HG02870 (cell line): ENCODE data around the gene DCAF15.
"Not testable (repeated sequence)": the region's sequence is repeated elsewhere in the genome, so short reads cannot be mapped to it uniquely, and the experiment has no call there.

Experiments
- ATAC-seq: cut with Tn5 transposase; IDR thresholded peaks from one replicate; pipeline ENCODE4 v1.9.1; 2021; ENCODE audit warnings: mild to moderate bottlenecking, moderate library complexity; ENCODE audit not compliant: unreplicated experiment

The DCAF15 gene, protein sequence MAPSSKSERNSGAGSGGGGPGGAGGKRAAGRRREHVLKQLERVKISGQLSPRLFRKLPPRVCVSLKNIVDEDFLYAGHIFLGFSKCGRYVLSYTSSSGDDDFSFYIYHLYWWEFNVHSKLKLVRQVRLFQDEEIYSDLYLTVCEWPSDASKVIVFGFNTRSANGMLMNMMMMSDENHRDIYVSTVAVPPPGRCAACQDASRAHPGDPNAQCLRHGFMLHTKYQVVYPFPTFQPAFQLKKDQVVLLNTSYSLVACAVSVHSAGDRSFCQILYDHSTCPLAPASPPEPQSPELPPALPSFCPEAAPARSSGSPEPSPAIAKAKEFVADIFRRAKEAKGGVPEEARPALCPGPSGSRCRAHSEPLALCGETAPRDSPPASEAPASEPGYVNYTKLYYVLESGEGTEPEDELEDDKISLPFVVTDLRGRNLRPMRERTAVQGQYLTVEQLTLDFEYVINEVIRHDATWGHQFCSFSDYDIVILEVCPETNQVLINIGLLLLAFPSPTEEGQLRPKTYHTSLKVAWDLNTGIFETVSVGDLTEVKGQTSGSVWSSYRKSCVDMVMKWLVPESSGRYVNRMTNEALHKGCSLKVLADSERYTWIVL

DNA sequence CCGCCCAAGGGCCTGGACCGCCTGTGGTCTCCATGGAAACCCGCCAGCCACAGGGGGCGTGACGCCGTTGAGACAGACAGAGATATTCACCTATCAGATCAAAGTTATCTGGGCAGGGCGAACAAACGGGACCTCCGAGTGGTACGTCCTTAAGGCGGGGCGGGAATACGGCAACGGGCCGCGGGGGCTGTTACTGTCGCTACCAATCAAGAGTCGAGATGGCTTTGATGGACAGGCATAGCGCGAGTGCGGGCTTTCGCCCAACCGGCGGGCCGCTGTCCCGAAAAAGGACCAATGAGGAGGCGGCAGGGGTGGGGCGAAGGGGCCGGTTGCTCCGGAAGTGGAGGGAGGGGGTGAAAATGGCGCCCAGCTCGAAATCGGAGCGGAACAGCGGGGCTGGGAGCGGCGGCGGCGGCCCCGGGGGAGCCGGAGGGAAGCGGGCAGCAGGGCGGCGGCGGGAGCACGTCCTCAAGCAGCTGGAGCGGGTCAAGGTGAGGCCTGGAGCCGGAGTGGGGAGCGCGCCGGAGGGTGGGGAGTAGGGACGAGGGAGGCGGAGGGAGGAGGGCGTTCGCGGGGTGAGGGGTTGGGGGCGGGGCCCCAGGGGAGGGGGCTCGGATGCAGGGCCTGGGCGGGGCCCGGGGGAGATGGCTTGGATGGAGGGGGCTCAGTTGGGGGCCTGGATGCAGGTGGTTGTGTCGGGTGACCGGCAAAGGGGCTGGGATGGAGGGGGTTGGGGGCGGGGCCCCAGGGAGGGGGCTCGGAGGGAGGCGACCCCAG is at the start of gene DCAF15:
TSS of gene DCAF15 (plus strand) at position 356 of the 777 bp plus-strand sequence. CDS start at position 360, 4 bp downstream.
- ATAC-seq, result peak; percentile 99

DNA sequence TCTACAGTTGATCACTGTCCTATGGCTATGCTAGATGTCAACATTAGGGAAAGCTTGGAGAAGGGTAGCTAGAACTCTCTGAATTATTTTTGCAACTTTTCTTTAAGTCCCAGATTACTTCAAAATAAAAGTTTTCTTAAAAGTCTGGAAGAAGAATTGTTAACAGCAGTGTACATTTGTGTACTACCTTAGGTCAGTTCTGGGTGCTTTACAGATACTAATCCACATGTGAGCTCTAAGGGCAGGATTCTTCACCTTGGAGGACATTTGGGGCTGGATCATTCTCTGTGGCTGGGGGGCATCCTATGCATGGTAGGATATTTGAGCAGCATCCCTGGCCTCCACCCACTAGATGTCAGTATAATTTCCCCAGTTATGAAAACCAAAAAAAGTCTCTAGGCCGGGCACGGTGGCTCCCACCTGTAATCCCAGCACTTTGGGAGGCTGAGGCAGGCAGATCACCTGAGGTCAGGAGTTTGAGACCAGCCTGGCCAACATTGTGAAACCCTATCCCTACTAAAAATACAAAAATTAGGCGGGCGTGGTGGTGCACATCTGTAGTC is 49.2 kb upstream of the DCAF15 start:
- no peak for ATAC-seq

DNA sequence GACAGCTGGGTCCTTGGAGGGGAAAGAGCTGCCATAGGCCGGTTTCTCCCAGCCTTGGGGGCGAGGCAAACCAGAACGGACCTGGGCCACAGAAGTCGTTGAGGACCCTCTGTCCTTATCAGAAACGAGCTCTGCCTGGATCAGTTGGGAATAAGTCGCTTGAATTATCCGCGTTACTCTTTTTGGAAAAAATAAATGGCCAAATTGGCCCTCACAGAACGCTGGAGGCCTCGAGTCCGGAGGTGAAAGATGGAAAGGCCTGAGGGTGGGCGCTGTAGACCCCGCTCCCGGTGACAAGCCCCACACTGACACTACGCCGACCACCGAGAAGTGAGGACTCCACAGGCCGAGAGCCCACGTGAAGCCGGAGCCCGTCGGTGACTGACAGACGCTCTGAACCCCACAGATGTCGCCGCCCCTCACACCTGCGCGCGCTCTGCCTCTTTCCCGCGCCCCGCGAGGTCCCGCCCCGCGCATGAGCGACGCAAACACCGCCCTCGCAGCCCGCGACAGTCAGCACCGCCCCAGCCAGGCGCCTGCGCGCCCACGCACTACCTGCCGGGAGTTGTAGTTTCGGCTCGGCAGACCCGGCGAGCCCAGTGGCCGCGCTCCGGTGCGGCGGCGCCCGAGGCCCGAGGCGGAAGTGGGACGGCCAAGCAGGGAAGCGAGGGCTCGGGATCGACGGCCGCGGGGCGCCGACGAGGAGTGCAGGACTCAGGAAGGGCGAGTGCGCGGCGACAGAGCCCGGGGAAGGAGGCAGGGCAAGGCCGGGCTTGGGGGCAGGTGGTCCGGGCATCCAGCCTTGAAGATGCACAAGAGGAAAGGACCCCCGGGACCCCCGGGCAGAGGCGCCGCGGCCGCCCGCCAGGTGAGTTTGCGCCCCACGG is 46.4 kb upstream of the DCAF15 start, which contains the start of the genes BRME1 and CC2D1A:
TSS of gene BRME1 (minus strand) at position 484 of the 887 bp plus-strand sequence. CDS start 1,225 bp downstream, outside the sequence.
TSS of gene CC2D1A (plus strand) at position 568 of the 887 bp plus-strand sequence. CDS start at position 809, 241 bp downstream.
- ATAC-seq, result peak; percentile 77

DNA sequence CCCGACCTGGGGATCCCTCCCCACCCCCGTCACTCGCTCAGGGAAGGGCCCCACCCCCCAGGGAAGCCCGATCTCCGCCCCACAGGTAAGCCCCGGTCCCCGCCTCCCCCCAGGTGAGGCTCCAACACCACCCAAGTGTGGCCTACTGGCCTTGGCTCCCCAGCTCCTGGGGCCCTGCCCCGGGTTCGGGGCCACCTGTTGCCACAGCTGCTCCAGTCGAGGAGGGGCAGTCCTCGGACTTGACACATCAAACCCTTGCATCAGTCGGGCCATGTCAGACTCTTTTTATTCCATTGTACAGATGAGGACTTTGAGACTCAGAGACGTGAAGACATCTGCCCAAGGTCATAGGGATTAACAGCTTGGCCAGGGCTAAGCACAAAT is 45.8 kb upstream of the DCAF15 start:
- peak; percentile 11 for ATAC-seq

DNA sequence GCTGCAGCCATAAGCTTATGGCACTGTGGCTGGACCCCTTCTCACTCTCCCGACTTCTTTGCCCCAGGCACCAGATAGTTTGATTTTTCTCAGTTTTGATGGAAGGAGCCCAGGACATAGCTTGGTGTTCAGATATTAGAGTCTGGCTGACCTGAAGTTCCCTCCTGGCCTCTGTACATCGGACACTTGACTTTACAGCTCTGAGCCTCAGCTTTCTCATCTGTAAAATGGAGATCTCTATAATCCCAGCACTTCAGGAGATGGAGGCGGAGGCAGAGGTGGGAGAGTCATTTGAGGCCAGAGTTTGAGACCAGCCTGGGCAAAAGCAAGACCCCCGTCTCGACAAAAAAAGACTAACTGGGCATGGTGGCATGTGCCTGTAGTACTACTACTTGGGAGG is 45.4 kb upstream of the DCAF15 start:
- ATAC-seq, result no peak

DNA sequence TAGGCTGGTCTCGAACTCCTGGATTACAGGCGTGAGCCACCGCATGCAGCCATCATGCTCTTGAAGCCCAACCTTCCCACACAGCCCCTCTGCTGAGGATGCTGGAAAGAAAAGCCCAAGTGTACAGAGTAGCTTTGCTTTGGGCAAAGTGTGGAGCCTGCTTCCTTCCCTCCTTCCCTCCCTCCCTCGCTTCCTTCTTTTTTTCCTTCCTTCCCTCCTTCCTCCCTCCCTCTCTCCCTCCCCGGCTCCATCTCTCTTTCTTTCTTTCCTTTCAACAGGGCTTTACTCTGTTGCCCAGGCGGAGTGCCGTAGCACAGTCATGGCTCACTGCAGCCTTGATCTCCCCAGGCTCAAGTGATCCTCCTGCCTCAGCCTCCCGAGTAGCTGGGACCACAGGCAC is 43.6 kb upstream of the DCAF15 start:
- ATAC-seq, result no peak

DNA sequence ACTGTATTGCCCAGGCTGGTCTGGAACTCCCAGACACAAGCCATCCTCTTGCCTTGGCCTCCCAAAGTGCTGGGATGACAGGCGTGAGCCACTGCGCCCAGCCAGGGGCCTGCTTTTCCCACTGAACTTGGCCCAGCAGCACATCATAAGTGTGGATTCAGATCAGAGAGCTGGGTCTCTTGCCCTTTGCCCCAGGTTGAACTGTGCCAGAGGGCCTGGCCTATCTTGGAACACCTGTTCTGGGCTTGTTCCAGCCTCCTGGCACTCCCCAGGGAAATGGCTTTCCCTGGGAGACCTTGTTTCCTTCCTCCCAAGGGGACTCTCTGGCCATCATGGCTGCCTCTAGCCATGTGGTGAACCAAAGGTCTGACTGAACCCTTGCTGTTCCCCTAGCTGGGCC is 42.9 kb upstream of the DCAF15 start:
- ATAC-seq, result no peak

DNA sequence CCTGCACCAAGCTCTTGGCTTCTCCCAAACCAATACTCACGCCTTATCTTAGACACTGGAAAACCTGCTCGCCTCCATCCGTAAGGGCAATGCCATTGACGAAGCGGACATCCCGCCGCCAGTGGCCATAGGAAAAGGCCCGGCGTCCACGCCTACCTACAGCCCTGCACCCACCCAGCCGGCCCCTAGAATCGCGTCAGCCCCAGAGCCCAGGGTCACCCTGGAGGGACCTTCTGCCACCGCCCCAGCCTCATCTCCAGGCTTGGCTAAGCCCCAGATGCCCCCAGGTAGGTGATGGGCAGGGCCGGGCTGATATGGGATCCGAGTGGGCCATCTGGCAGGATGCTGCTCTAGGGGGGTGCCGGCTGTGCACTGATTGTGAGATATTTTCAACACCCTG is 39.0 kb upstream of the DCAF15 start:
- no peak for ATAC-seq

DNA sequence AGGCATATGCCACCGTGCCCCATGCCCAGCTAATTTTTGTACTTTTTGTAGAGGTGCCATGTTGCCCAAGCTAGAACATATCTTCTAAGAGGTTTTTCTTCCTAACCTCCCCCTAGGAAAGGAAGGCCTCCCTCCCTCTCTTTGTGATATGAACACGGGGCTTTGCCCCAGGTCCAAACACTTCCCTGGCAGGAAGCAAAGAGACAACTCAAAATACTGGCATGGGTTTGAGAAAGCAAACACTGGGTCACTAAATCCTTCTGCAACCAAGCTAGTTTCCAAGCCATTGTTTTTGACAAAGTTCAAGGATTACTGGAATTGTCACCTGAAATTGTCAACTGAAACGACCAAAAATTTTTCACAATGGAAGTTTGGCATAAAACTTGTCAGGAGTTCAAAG is 37.5 kb upstream of the DCAF15 start:
- no peak for ATAC-seq

DNA sequence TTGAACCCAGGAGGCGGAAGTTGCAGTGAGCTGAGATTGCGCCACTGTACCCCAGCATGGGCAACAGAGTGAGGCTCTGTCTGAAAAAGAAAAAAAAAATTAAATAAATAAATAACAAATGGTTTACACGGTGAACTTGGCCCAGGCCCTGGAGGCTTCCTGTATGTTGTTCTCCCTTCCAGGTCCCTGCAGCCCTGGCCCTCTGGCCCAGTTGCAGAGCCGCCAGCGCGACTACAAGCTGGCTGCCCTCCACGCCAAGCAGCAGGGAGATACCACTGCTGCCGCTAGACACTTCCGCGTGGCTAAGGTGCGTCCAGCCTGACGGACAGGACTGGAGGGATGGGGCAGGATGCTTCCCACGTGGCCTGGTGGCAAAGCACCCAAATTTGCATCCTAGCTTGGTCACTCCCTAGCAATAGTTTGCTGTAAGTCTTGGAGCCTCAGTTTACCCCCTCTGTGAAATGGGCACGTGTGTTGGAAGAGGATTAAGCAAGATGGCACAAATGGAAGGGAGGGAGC is 34.4 kb upstream of the DCAF15 start:
- ATAC-seq, result no peak

DNA sequence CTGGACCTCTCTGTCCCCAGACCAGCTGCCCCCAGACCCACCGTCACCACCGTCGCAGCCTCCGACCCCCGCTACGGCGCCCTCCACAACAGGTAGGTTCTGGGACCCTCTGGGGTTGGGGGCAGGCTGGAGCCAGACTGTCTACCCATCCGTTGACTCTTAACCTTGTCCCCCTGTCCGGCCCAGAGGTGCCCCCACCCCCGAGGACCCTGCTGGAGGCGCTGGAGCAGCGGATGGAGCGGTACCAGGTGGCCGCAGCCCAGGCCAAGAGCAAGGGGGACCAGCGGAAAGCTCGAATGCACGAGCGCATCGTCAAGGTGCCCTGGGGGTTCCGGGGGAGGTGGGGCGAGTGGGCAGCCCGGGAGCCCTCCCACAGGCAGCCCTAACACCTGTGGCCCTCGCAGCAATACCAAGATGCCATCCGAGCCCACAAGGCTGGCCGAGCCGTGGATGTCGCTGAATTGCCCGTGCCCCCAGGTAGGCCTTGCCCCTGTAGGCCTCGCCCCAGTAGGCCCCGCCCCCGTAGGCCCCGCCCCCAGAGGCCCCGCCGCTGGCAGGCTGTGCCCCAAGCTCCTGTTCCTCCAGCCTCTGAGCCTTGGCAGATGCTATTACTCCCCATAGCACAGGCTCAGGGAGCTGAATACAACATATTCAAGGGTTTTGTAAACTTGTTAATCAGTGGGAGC is 33.4 kb upstream of the DCAF15 start:
- no peak for ATAC-seq

DNA sequence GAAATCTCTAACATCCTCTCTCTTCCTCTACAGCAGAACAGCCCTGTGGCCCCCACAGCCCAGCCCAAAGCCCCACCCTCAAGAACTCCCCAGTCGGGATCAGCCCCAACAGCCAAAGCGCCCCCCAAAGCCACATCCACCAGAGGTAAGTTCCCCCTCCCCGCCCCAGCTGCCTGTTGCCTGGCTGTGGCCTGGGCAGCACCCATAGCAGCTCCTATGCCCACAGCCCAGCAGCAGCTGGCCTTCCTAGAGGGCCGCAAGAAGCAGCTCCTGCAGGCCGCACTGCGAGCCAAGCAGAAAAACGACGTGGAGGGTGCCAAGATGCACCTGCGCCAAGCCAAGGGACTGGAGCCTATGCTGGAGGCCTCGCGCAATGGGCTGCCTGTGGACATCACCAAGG is 31.8 kb upstream of the DCAF15 start:
- ATAC-seq, result no peak

DNA sequence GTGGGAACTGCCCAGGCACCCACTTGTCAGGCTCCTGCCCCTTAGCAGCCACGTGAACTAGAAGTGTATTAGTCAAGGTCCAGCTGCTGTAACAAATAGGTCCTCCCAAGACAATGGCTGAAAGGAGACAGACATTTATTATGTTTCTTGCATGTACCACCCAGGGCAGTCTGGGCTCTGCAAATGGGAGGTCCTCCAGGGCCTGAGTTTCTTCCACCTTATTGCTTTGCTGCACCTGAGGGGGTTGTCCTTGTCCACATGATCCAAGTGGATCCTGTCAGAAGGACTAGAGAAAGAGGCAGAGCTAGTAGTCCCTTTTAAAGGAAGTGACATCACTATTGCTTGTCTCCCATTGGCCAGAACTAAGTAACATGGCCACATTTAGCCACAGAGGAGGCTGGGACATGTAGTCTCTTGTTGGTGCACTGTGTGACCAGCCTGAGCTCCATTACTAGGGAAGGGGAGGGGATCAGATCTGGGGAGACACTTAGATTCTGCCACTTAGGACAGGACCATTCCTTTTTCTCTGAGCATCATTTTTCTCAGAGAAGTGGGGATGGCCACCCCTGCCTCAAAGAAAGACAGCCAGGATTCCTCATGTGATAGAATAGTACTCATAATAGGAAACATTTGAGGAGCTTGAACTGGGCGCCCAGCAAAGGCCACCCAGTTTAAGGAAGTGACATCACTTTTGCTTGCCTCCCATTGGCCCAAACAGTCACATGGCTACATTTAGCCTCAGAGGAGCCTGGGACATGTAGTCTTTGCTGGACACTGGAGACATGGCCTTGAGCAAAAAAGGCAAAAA is 31.2 kb upstream of the DCAF15 start:
- ATAC-seq, result no peak

DNA sequence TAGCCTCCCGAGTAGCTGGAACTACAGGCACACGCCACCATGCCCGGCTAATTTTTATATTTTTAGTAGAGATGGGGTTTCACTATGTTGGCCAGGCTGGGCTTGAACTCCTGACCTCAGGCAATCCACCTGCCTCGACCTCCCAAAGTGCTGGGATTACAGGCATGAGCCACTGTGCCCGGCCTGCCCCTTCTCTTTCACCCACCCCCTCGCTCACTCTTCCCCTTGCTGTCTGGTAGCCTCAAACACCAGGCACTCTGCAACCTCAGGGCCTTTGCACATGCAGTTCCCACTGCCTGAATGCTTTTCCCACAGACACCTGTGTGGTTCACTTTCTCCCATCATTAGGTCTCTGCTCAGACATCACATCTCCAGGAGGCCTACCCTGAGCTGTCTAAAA is 30.2 kb upstream of the DCAF15 start:
- not testable (repeated sequence) for ATAC-seq

DNA sequence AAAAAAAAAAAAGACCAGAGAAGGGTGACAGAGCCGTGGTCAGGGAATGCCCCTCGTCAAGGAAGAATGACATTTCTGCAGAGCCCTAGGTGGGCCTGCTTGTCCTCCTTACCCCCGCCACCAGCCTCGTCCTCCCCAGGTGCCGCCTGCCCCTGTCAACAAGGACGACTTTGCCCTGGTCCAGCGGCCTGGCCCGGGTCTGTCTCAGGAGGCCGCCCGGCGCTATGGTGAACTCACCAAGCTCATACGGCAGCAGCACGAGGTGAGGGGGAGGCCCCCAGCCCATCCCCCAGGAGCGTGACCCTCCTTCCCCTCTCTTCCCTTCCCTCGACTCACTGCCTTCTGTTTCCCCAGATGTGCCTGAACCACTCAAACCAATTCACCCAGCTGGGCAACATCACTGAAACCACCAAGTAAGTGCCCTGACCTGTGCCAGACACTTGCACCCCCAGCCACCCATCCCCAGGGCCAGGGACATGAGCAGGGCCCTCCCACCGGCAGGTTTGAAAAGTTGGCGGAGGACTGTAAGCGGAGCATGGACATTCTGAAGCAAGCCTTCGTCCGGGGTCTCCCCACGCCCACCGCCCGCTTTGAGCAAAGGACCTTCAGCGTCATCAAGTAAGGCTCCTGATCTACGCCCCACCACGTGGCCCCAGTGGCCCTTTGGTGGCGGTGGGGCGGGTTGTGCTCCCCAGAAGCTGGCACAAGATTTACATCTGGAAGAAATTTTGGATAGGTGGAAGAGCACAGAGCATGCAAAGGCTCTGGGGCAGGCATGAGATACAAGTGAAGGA is 28.9 kb upstream of the DCAF15 start:
- ATAC-seq, result no peak

DNA sequence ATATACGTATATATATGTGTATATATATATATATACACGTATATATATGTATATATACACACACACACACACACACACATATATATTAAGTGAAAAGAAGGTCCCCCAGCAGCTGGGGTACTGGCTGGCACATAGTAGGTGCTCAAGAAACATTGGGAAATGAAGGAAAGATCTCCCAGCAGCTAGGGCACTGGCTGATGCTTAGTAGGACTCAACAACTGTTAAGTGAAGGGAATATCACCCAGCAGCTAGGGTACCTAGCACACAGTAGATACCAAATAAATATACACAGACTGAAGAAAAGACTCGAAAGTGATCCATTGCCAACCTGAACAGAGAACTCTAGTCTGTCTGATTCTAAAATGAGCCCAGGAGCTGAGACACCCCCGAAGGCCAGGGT is 26.3 kb upstream of the DCAF15 start:
- no peak for ATAC-seq

DNA sequence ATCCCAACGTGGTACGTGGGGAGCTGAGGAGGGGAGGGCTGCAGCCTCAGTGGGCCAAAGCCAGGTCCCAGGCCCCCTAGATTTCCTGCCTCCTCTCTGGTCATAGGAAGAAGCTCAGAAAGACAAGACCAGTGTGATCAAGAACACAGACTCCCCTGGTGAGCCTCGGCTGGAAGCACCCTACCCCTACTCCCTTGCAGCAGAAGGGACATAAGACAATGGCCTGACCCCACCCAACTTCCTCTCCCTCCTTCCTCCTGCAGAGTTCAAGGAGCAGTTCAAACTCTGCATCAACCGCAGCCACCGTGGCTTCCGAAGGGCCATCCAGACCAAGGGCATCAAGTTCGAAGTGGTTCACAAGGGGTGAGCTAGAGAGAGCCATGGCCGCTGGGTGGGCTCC is 25.6 kb upstream of the DCAF15 start:
- ATAC-seq, result no peak

DNA sequence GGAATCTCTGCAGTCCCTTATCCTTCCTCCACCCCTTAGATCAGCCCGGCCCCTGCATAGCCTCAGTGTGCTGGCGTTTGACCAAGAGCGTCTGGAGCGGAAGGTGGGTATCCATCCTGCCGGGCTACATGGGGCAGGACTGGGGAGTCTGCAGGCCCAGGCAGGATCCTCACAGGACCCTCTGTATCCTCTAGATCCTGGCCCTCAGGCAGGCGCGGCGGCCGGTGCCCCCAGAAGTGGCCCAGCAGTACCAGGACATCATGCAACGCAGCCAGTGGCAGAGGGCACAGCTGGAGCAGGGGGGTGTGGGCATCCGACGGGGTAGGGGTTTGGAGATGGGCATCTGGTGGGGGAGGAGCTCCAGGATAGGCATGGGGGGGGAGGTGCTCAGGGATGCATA is 23.0 kb upstream of the DCAF15 start:
- no peak for ATAC-seq
